Measurements from ENCODE around the gene TCF7L1.
"Not testable (repeated sequence)": the region's sequence is repeated elsewhere in the genome, so short reads cannot be mapped to it uniquely, and the experiment has no call there.

The TCF7L1 gene

GRCh38 chr2:85132397-85132796, 795 bp upstream of the TCF7L1 start:
- peak; percentile 70 for DNase-seq

- DNase-seq = peak; percentile 82
Observed at GRCh38 chr2:85133751-85134254, 611 bp downstream of the TCF7L1 start.

- peak; percentile 84 for DNase-seq
Observed at GRCh38 chr2:85134255-85134895, 1.2 kb downstream of the TCF7L1 start.

DNA sequence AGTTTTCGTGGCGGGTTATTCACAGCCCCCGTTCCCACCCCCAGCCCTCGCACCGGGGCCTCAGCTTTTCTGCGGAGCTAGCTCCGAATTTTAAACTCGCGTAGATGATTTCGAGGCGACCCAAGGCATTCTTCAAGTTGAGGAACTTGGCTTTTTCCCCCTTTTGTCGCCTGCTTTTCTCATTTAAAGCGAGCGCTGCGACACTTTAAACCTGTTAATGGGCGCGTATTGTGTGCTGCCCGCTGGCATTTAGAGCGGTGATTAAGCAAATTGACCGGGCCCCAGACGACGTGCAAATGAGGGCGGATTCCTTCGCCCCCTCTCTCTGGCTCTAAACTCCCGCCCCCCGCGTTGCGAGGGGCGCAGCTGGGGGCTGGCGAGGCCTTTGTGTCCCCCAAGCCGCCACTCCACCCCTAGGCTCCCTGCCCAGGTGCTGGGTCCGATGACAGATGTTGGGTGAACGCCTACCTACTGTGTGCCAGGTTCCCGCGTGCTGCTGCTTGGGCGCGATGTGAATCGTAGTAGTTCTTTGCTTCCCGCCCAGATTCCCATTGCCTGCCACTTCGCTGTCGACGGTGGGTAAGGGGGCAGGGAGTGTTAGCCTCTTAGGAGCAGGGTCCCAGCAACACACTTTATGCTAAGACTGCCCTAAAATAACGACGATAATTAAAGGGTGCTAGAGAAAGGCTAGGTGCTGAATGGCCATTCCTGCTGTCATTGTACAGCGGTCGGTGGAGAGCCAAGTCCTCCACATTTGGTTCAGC, 1.9 kb downstream of the TCF7L1 start:
- peak; percentile 71 for DNase-seq

DNA sequence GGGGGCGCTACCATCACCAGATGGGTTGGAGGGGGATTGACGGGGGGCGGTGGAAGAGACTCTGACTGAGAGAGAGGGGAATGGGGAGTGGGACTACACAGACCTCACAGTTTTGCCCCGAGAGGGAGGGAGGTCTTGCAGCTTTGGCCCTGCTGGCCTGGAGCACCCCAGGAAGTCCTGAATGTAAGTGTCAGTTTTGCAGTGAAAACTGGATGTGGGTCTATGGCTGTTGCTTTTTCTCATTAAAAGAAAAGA, 2.4 kb downstream of the TCF7L1 start:
- no peak for DNase-seq

DNA sequence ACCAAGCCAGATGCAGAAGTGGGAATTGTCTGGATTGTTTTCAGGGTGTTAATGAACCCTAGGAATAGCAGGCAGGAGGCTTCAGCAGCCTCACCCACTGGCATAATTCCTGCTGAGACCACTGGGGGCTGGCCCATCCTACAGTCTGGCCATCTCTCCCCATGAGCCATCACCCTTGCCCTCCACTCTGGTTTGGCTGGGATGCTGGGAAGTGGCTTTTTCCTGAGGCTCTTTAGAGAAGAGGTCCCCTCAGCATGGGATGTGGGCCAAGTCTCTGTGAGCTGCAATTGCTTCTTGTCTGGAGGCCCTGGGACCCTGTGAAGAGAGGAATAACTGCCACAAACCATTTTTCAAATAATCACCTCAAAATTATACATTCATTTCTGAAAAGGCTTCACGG, 4.0 kb downstream of the TCF7L1 start:
- no peak for DNase-seq

DNA sequence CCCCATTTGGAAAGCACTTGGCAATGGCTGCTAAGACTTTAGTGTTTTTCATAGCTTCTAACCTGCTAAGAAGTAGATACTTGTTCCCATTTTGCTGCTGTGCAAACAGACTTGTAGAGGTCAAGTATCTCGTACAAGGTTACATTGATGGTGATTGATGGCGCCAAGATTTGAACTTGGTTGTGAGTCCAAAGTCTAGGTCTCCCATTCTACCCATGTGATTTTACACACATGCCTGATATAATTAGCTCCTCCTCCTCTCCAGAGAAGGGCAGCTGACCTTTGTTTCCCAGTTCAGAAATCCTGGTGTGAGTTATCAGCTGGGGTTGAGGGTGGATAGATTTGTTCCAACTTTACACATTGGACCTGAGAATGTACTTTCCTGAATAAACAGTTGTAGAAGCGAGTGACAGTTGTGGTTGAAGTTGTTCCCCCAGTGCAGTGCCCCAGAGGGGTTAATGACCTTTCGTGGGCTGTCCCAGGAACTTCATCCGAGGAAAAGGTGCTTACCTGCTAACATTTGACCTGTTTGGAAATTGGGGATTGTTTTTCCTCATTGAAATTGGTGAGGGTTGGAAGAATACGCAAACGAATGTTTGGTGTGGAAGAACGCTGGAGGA, 10.4 kb downstream of the TCF7L1 start:
- DNase-seq = no peak

DNA sequence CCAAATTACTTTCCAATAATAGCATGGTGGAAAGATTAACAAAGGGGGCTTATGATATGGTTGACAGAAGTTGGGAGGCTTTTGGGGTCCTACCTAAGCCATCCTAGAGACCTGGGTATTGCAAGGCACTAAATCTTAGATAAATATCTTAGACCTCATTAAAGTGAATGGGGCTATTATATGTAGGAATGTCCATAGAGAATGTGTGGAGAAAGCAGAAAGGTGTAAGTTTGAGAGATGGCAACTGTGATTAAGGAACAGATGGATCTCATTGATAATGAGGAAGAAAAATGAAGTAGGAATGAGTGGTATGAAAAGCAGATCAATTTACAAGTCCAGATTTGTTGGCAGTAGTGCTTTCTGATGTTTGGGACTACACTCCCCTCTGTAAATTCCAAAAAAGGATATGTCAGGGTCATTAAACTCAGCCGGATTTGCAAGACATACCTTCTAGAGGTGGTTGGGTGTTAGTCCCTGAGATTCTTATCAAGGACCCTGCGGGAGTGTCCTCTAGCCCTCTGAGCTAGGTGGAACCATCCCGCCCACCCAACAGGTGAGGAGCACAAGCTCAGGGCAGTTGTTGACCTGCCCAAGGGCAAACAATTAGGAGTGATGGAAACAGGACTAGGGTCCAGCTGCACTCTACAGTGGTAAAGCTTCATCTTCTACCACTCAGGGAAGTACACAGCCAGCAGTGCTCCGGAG, 12.1 kb downstream of the TCF7L1 start:
- DNase-seq = no peak

- no peak for DNase-seq
Observed at GRCh38 chr2:85148190-85148589, 15.0 kb downstream of the TCF7L1 start.

GRCh38 chr2:85151026-85151425, 17.8 kb downstream of the TCF7L1 start:
- DNase-seq = no peak

DNA sequence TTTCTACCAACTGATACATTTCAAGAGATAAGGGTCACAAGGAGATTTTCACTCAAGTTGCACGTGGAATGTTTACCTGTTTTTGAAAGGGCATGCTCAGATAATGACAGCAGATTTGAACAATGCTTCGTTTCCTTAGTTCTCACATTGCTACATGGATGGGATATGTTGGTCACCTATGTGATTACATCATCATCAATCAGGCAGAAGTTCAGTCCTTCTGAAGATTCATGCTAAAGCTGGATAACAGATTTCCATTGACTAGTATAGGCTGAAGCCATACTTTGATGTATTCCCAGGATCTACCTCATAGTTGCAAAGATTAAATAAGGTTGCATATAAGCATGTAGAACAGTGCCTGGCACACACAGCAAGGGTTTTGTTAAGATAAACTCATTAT, 19.7 kb downstream of the TCF7L1 start:
- no peak for DNase-seq

DNA sequence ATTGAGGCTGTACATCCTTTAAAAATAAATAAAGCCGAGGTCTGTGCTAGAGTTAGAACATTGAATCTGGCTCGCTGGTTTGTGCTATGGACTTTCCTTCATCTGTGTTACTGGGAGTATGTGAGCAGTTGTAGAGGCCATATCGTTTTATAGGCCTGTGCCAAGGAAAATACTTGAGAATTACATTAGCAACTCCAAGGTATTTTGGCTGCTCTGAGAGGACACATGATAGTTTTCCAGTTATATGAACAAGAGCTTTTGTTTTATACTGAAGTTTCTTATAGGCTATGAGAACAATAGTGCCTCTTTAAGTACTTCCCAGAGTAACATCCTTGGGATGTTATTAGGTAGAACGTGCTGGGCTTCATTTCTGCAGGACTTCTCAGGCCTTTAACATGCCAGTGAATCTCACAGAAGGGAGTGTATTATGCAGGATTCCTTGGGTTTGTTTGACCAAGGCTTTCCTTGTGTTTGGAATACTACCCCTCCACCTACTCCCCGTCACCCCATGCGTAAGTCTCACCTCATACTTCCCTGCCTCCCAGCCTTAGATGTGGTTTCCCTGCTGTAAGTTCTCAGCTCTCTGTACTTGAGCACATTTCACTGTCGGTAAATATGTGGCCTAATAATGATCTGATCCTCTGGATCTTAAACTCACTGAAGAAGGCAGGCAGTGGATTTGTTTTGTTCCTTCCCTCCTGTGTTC, 21.0 kb downstream of the TCF7L1 start:
- peak; percentile 48 for DNase-seq

- DNase-seq = not testable (repeated sequence)
Observed at GRCh38 chr2:85155082-85155481, 21.9 kb downstream of the TCF7L1 start.

- peak; percentile 67 for DNase-seq
Observed at GRCh38 chr2:85156153-85156552, 23.0 kb downstream of the TCF7L1 start.

- DNase-seq = peak; percentile 25
Observed at GRCh38 chr2:85156619-85157018, 23.4 kb downstream of the TCF7L1 start.

DNA sequence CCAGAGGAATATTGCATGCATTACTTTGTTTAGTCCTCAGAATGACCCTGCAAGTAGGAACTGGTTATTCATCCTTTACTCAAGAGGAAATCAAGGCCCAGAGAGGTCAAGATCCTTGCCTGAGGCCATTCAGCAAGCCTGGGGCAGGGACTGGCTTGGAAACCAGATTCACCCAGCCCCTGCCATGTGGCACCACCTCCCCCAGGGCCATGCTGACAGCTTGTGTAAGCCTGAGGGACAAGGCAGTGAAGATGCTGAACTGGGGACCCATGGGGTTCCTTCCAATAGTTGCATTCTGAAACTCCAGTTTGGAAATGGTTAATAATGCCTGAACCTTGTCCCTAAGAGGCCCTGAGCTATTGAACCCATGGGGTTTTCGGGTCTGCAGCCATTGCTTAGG, 24.2 kb downstream of the TCF7L1 start:
- no peak for DNase-seq

GRCh38 chr2:85158559-85159273, 25.5 kb downstream of the TCF7L1 start:
- no peak for DNase-seq

DNA sequence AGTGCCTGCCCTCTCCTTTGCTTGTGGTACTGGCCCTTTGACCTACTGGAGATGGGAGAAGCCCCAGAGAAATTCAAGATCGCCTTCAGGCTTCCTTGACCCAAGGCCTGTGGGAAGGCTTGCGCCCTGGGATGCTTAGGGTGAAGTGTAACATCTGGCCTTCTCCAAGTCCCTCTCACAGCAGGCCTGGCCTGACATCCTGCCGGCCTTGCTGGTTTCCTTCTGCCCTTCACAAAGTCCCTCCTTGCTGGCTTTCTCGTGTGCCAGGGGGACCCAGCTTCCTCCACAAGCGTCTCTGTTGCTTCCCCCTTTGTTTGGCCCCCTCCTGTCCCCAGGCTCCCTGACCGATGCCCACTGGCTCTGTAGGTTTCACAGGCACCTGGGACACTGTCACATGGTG, 26.4 kb downstream of the TCF7L1 start:
- no peak for DNase-seq

DNA sequence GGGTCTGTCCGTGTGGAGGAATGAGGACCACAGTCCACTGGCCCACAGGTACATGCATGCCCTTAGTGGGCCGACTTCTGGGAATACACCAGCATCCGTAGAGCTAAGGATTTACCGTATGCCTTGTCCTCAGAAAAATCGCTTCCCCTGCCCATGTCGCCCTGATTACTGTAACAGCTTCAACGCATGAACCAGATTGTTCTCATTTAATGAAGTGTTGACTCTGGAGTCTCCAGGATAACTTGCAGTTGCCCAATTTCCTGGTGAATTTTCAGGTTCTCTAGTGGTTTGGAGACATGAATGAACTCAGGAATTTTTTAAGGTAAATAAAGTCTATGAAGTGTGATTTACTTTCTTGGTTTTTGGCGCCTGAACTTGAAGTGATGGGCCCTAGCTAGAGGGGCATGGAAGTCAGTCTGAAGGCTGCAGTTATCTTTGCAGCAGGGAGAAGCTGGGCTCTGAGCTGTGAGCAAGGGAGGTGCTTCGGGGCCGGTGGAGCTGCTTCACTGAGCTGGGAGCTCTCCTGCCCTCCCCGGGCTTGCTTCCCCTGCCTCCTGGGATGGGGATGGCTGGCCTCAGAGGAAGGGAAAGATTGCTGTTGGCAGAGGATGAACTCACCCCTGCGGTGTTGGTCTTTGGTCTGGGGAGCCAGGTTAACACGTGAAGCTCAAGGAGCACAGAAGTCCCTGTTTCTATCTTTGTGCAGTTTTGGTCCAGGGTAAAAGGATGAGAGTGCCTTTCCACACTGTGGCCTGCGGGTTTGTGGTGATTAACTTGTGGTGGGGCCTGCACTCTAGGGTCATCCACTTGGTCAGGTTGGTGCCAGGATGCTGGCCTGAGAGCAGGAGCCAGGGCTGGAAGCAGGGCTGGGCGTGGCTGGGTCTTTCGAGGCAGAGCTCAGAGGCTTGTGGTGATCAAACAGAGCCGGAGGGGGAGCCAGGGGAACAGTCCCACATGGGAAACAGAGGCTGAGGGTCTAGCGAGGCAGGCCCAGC, 28.1 kb downstream of the TCF7L1 start:
- DNase-seq = peak; percentile 27

DNA sequence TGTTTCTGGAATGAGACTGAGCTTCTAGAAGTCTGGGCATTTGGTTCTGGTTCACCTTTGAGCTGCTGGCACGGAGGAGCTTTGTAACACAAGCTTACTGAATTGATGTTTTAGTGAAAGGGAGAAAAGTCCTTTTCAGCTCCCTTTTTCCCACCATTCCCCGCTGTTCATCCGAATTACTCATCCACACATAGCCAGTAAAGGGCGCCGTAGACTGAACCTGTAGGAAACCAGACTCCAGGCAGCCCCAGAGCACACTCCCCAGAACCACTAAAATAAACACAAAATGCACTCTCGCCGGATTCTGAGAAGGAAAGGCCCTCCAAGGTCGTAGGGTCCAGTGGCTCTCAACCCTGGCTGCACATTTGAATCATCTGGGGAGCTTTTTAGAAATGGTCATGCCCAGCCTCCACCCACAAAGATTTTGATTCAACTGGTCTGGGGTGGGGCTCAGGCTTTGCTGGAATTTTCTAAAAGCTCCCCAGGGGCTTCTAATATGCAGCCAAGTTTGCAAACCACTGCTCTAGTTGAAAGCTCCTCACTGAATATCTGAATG, 29.6 kb downstream of the TCF7L1 start:
- DNase-seq = peak; percentile 25

- peak; percentile 34 for DNase-seq
Observed at GRCh38 chr2:85163675-85164074, 30.5 kb downstream of the TCF7L1 start.

All from eye (tissue), 1 donor.